Upper lobe of left lung (tissue), 4 donors: ENCODE results near the gene MON2.

ENCODE experiments used
- EP300 ChIP-seq, 4 donors: sonication (generic); formaldehyde crosslinking; IDR thresholded peaks; one replicate each; pipeline ENCODE4 v1.5.1; 2017; ENCODE audit warnings: antibody characterized with exemption in 4 of 4, control low read depth in 2 of 4
- POLR2A ChIP-seq, 4 donors: fragments of 450-650 bp; IDR thresholded peaks; one replicate each; pipeline ENCODE4 v1.5.1; 2016 to 2017; ENCODE audit warnings: antibody characterized with exemption in 4 of 4, mild to moderate bottlenecking in 2 of 4
- TF ChIP-seq, protein P1 (sequence below), 6 experiments: fragments of 450-650 bp in 4 of 6; fragments of 200-600 bp in 2 of 6; sonication (generic) in 2 of 6; IDR thresholded peaks; one replicate each; pipeline ENCODE4 v1.5.1; 2016 to 2019; ENCODE audit warnings: antibody characterized with exemption in 6 of 6

DNA sequence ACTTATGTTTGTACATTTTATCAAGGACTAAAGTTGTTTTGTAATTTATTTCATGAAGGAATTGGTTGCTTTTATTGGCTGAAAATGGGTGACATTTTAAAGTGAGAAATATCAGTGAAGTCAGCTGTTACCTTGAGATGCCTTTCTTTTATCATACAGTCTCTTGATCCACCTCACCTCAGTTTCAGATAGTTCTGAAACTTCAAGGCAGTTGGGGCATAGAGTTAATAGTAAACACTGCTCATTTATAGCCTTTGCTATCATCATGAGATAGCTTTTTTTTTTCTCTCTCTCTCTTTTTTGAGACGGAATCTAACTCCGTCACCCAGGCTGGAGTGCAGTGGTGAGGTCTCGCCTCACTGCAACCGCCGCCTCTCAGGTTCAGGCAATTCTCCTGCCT lies 76.7 kb downstream of the MON2 start:
- TF ChIP-seq, protein P1, sequence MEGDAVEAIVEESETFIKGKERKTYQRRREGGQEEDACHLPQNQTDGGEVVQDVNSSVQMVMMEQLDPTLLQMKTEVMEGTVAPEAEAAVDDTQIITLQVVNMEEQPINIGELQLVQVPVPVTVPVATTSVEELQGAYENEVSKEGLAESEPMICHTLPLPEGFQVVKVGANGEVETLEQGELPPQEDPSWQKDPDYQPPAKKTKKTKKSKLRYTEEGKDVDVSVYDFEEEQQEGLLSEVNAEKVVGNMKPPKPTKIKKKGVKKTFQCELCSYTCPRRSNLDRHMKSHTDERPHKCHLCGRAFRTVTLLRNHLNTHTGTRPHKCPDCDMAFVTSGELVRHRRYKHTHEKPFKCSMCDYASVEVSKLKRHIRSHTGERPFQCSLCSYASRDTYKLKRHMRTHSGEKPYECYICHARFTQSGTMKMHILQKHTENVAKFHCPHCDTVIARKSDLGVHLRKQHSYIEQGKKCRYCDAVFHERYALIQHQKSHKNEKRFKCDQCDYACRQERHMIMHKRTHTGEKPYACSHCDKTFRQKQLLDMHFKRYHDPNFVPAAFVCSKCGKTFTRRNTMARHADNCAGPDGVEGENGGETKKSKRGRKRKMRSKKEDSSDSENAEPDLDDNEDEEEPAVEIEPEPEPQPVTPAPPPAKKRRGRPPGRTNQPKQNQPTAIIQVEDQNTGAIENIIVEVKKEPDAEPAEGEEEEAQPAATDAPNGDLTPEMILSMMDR (IDR thresholded peaks at IDR 0.05): no peak
- TF ChIP-seq POLR2A (IDR thresholded peaks at IDR 0.05) (no peak), EP300 (IDR thresholded peaks at IDR 0.05) (no peak)
